ENCODE measurements around the gene C20orf144.

The C20orf144 gene

DNA sequence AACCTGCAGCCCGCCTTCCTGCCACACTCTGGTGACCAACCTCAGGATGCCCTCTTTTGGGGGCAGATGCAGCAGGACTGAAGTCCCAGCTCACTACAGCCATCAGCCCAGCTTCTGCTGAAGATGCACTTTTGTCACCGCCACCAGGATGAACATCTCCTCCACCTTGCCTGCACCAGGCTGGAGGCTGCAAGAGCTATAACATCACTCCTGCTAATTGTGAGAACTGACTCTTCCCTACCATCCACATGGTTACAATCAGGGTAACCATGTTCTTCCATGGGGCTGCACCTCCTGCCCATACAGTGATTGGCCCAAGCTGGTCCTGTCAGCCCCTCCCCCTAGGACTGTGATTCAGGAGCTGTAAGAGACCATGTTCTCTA is 2.6 kb downstream of the C20orf144 start:
- DNase-seq (ENCODE audit: low read depth in 3 of 3): no peak

DNA sequence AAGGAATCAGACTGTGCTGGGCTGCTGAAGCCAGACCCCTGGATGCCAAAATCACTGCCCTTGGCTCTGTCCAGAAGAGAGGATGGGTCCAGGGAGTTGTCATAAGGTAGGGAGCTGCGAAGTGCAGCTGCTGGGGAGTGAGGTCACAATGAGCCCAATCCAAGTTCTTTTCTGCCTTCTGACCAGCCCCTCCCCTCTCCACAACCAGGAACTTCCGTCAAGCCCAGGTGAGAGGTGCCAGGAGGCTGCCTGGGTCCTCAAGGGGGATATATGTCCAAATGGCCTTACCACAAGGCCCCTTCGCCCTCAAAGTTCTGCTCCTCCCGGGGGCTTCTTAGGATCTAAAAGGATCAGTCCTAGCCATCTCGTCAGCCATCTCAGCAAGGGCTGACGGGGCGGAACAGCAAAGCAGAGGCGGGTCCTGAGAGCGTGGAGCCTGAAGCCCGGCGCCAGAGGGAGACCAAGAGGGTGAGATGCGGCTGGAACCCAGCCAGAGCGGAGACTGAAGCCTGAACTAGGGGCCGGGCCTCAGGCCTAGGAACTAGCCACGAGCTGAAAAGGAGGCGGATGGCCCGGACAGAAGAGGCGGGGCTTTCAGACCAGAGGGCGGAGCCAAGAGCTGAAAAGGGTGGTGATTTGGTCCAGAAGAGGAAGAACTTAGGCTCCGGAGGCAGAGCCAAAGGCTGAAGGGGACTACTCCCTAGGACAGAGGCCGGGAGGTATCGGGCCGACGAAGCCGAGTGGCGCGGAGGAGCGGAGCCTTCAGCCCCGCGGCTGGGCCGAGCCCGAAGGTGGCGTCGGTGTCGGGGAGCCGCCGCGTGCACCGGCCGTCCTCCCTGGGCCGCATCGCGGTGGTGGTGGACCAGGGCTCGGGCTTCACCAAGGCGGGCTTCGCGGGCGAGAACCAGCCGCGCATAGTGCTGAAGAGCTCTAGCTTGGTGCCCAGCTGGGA is 4.4 kb downstream of the C20orf144 start, which contains the start of gene ACTL10:
Gene ACTL10, plus strand, starts transcription at position 651 of the 952 bp plus-strand sequence. CDS start 555 bp downstream, outside the sequence.
- peak; percentile 72 to 84 (median 80) for DNase-seq (ENCODE audit: low read depth in 3 of 3)

DNA sequence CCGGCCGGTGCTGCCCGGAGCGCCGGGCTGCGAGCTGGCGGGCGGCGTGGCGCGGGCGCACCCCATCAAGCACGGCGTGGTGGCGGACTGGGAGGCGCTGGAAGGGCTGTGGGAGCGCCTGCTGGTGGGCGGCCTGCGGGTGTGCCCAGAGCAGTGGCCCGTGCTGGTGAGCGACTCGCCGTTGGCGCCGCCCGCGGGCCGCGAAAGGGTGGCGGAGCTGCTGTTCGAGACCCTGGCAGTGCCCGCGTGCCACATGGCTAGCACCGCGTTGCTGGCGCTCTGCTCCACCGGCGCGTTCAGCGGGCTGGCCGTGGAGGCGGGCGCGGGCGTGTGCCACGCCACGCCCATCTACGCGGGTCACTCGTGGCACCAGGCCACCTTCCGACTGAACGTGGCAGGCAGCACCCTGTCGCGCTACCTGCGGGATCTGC is 5.1 kb downstream of the C20orf144 start:
- DNase-seq (ENCODE audit: low read depth in 3 of 3): no peak

DNA sequence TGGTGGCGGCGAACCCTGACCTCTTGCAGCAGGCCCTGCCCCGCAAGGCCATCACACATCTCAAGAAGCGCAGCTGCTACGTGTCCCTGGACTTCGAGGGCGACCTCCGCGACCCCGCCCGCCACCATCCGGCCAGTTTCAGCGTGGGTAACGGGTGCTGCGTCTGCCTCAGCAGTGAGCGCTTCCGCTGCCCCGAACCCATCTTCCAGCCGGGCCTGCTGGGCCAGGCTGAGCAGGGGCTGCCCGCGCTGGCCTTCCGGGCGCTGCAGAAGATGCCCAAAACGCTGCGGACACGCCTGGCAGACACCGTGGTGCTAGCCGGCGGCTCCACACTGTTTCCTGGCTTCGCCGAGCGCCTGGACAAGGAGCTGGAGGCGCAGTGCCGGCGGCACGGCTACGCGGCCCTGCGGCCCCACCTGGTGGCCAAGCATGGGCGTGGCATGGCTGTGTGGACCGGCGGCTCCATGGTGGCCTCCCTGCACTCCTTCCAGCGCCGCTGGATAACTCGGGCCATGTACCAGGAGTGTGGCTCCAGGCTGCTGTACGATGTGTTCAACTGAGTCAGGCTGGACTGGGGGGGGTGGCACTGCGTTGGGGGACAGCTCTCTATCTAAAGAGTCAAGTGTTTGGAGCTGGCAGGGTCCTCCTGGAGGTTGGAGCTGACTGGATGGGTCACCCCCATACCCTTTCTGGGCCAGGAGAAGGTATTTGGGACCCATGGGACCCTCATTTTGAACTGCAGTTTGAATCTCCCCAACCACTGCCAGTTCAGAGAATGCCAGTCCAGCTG is 5.7 kb downstream of the C20orf144 start:
- peak; percentile 63 to 74 (median 68) for DNase-seq (ENCODE audit: low read depth in 3 of 3)

DNA sequence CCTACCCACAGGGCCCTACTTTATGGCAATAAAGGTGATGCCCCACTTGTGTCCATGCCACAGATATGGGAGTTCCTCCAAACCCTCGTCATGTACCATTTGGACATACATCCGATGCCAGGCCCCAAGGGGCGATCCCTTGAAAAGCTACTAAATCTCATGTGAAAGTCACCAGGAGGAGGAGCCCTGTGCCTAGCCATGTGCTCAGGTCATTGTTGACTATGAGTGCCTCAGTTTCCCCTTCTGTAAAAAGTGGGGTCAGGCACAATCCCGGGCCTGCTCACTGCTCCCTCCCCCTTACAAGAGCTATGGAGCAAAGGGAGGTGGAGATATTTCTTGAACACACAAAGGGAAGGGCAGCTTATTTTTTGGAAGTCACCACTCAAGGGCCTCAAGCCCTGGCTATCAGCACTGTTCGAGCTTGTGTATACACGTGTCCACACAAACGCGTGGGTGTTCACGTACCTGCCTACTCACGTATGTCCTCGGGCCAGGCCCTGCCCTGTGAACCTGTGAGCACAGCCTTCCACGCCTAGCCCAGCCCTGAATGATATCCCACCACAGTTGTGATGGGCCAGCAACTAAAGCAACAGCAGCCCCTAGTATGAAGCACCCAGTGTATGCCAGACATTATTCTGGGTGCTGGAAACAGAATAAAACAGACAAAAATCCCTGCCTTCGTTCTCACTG is 6.5 kb downstream of the C20orf144 start:
- no peak for DNase-seq (ENCODE audit: low read depth in 3 of 3)

DNA sequence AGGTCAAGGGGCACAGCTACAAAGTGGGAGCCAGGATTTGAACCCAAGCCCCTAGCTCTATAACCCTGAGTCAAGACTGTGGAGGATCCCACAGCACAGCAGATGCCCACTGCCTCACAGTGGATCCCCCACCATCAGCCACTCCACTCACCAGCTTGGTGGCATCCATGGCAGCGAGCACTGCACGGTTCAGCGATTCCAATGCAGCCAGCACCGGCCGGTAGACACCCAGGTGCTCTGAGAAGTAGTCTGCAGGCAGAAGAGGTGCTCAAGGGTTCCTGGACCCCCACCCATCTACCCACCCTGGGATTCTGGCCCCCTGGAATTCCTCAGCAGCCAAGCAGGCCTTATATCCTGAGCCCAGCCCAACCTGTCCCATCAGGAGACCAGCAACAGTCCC is 7.1 kb downstream of the C20orf144 start:
- DNase-seq (ENCODE audit: low read depth in 3 of 3): no peak

DNA sequence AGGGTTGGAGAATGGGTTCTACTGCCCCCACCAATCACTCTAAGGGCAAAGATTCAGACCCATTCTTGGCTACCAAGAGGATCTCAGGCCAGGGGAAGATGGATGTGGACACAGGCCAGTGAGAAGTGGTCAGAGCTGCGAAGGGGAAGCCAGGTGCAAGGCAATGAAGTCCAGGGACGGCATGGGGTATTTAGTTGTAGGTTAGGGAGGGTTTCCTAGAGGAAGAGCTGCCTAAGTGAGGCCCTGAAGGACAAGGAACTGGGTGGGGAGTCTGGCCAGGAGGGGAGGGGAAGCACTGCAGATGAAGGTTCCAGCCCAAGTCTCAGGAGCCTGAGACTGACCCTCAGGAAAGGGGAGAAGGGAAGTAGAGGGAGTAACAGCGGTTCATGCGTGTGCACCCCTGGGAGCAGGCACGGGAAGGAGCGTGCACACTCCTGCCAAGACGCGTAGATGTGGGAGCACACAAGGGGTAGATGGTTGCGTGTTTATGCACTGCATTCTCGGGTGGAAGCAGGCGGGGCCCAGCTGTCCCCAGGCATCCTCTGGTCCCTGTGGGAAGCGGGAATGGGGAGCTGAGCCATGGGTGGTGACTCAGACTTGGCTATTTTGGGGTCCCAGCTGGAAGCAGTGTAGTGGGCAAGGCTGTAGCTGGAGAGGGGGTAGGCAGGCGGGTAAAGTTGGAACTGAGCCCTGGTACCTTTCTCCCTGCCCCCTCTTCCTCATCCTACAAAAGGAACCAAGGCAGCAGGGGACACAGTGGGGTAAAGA is 7.9 kb downstream of the C20orf144 start:
- no peak for DNase-seq (ENCODE audit: low read depth in 3 of 3)

DNA sequence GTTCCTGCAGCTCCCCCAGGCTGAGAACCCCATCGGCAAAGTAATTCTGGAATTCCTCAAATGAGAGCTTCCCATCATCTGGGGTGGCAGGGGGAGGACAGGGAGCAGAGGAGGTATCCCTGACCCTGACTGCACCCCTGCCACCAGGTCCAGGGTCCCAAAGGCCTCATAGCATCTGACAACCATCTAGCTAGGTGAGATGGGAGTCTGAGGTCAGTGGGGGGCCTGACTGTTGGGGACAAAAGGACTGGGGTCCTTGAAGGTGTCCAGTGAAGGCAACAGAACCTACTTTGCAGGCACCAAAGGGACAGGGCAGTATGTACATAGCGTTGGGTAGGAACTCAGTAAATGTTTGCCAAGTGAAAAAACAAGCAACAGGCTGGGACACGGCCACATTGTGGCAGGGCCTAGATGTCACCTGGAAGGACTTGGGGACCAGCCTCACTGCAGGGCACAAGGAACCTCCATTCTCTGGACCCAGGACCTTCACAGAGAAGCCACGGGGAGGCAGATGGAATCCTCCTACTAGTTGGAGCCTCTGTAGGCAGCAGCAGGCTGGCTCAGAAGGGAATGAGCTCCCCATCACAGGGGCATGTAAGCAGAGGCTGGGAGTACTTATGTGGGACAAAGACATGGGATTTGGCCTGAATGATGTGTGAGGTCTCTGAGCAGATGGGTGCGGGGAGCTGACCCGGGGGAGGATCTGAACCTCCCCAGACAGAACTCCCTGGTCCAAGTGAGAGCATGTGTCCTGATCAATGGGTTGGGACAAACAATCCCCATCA is 8.8 kb downstream of the C20orf144 start:
- DNase-seq (ENCODE audit: low read depth in 3 of 3): no peak

DNA sequence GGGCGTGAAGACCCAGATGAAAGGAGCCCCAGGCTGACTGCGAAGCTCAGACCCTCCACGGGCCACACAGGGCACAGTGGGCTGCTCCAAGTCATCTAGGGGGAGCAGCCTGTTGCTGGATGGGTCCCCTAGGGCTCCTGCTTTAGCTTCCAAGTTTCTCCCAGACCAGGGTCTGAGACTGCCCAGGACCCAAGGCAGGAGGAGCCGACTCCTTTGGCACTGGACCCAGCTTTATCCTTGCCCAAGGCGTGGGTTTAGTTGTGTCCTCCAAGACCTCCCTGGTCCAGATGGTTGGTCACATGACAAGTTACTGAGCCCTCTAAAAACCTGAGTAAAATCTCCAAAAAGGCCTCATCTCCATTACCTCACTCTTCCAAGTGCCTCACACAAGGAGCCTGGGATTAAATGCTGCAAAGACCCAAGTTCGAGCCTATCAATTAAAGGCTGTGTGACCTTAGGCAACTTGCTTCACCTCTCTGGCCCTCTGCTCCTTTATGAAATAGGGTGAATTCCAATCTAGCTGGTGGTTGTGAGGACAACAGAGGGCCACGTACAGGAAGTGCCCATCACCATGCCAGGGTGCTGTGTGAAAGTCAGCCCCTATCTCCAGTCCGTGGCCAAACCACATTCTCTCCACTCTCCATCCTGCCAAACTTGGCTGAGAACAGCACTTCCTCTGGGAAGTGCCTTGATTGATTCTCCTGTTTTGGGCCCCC is 9.6 kb downstream of the C20orf144 start:
- DNase-seq (ENCODE audit: low read depth in 3 of 3): no peak

DNA sequence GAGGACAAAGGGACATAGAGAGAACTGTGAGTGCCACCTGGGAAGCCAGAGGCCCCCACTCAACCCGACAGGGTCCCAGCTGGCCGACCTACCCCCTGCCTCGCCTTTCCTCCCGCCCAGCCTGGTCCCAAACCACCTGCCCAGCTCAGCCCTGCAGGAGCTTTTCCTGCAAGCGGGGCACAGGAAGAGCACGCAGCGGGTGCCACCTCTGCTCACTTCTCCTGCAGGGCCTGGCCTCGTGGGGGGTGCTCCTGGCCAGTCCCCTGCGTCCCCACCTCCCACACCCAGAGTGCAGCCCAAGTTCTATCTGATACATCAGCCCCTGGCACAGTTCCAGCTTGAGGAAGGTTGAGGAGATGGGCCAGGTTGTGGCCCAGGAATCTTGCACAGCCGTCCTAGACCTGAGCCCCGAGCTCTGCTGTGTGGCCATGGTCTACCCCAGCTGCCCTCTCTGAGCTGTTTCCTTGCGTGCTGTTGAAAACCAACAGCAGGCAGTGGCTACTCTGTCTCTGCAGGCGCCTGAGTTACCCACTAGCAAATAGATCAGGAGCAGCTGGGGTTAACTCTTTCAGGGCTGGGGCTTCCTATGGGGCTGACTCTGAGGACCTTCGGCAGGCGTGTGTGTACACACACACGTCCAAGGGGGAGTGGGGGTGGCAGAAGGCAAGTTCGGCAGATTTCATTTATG is 10.4 kb downstream of the C20orf144 start:
- DNase-seq (ENCODE audit: low read depth in 3 of 3): no peak

DNA sequence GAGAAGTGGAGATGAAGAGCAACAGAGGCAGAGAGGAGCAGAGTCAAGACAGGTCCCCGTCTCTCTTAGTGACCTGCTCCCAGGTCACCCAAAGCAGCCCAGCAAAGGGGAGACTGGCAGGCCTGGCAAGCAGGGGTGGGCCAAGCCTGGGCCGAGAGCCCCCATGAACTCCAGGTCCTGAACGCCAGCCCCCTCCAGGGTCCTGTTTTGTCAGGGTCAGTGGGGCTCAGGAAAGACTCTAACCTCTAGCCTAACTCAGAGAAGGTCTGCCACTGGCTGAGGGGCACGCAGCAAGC is 10.9 kb downstream of the C20orf144 start:
- DNase-seq (ENCODE audit: low read depth in 3 of 3): no peak

DNA sequence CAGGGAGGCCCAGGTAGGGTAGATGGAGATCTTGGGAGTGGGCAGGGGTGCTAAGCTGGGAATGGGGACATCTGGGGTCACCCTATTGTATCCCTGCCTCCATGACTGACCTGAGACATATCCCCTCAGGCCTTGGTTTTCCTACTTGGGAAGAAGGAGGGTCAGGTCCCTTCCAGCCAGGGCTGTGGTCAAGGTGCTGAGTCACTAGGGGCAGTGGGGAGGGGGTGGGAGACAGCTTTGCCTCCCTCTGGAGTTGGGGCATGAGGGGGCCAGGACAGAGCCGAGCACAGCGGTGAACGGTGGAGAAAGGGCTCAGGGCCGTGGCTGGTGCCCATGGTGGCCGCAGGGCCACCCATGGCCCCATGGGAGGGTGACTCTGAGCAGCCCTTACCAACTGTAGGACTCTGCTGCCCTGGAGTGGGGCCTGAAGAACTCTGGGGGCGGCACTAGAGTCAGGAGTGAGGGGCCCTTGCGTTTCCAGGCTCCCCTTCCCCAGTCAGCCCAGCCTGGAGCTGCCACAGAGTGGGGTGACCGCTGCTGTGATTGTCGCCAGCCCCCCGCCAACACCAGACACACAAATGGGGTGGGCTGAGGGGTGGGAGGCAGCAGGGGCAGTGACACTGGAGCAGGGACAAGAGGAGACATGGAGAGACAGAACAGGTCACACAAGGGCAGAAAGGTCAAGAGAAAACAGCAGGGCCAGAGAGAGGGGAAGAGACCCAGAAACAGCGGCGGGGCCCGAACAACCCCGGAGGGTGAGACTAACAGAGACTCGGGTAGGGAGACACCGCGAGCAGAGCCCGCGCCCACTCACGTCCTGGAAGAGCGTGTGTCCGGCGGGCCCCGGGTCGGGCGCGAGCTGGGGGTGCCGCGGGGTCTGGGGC is 11.5 kb downstream of the C20orf144 start:
- no peak for DNase-seq (ENCODE audit: low read depth in 3 of 3)

DNA sequence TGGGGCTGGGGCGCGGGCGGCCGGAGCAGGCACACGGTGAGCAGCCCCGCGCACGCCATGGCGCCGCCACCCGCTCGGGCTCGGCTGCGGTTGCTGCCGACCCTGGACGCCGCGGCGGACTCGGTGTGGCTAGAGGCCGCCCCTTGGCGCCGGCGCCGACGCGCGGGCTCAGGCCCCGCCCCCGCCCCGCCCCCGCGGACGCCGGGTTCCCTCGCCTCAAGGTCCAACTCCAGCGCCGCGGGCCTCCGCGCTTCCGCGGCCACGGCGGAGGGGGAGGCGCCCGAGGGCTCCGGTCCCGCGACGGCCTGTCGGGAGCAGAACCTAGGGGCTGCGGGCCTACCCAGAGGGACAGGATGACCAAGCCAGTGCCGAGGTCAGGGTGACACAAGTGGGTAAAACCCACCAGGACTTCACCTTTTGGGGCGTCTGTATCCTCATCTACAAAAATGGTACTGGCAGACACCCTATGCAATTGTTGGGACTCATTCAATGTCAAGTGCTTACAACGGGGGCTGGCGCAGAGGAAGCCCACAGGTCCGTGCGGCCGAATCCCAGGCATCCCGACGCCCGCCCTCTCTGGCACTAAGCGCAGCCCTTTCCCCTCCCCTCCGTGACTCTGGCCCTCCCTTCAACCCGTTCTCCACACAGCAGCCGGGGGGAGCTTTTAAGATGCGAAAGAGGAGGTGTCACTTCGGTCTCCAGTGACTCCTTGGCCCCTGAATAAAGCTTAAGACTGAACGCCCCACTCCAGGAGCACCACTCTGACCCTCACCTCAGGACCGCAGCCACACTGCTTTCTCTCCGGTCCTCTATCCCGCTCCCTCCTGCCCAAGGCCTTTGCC is 12.4 kb downstream of the C20orf144 start, which contains the start of gene NECAB3:
Gene NECAB3, minus strand, starts transcription at position 135 of the 842 bp plus-strand sequence. Its CDS starts 76 bp downstream, at position 59.
- peak in 2 of 3 donors; percentile 53 to 61 for DNase-seq (ENCODE audit: low read depth in 3 of 3)

DNA sequence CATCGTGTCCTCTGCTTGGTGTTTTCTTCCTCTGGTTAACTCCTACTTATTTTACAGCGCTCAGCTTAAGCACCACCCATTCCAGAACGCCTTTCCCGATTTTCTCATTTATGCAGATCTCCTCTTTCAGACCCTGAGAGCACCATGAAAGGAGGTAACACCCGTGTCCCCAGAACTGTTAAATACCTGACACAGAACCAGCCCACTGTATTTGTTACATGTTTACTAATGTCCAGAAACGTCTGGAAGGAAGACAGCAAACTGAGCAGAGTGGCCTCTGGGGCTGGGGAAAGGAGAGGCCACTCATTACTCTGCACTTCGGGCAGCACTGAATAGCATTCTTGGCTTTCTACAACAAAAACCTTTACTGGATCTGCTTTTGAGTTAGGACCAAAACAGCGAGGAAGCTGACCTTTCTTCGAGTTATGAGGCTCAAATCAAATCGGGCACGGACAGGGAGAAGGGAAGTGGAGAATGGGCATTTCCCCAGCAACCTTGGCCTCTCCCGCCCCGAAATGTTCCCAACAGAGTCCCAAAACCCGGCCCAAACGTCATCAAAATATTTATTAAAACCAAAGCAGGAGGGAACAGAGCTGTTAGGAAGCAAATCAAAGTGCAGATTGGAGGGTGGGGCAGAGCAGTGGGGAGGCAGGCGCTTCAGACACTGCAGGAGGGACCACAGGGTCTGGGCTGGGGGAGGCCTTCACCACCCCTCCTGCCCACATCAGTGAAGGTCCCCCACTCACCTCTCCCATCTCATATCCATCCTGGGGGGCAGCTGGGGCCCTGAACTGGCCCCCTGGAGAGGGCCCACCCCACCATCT is 13.2 kb downstream of the C20orf144 start:
- no peak for DNase-seq (ENCODE audit: low read depth in 3 of 3)

DNA sequence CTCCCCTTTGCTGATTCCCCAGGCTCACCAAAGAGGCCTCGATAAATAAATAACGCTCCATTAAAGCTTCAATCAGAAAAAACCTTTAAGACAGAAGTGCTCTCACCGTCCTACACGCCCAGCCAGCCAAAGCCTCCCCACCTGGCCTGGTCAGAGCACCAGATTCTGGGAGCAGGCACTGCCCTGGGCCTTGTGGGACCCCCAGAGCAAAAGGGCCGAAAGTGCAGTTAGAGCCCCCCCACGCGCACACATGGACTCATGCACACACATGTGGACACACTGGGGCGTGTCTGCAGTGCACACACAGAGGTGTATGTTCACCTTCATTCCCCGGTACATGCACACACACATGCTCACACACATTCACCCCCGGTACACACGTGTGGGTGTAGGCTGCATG is 14.0 kb downstream of the C20orf144 start:
- DNase-seq (ENCODE audit: low read depth in 3 of 3): no peak

Data from stimulated activated CD4-positive, alpha-beta T cell treated with anti-CD3 and anti-CD28 coated beads, TNF-alpha, amount 100 ng/mL, for 48 hours (primary cell).